Activated CD8-positive, alpha-beta memory T cell treated with anti-CD3 and anti-CD28 coated beads for 4 hours (primary cell): ENCODE measurements around the gene SIMC1.
"Not testable (repeated sequence)": the region's sequence is repeated elsewhere in the genome, so short reads cannot be mapped to it uniquely, and the experiment has no call there.

ENCODE experiments used
- DNase-seq, 2 donors: peaks; one replicate each; pipeline ENCODE4 v3.0.0-alpha.2; 2020; ENCODE audit warnings: low read depth in 2 of 2

SIMC1 gene

DNA sequence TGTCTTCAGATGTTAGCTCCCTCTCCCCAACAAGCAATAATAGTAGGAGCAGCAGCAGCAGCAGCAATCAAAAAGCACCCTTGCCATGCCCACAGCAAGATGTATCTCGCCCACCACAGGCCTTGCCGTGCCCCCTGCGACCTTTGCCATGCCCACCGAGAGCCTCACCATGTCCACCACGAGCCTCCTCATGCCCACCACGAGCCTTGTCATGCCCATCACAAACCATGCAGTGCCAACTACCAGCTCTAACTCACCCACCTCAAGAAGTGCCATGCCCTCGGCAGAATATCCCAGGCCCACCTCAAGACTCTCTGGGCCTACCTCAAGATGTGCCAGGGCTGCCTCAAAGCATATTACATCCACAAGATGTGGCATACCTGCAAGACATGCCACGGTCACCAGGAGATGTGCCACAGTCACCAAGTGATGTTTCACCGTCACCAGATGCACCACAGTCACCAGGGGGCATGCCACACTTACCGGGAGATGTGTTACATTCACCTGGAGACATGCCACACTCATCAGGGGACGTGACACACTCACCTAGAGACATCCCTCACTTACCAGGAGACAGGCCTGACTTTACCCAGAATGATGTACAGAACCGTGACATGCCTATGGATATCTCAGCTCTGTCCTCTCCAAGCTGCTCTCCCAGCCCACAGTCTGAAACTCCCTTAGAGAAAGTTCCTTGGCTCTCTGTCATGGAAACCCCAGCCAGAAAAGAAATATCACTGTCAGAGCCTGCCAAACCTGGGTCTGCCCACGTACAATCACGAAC lies 52.0 kb downstream of the SIMC1 start:
- not testable (repeated sequence) for DNase-seq

DNA sequence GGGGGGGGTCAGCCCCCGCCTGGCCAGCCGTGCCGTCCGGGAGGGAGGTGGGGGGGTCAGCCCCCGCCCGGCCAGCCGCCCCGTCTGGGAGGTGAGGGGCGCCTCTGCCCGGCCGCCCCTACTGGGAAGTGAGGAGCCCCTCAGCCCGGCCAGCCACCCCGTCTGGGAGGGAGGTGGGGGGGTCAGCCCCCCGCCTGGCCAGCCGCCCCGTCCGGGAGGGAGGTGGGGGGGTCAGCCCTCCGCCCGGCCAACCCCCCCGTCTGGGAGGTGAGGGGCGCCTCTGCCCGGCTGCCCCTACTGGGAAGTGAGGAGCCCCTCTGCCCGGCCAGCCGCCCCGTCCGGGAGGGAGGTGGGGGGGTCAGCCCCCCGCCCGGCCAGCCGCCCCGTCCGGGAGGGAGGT lies 67.1 kb downstream of the SIMC1 start:
- DNase-seq: not testable (repeated sequence)

DNA sequence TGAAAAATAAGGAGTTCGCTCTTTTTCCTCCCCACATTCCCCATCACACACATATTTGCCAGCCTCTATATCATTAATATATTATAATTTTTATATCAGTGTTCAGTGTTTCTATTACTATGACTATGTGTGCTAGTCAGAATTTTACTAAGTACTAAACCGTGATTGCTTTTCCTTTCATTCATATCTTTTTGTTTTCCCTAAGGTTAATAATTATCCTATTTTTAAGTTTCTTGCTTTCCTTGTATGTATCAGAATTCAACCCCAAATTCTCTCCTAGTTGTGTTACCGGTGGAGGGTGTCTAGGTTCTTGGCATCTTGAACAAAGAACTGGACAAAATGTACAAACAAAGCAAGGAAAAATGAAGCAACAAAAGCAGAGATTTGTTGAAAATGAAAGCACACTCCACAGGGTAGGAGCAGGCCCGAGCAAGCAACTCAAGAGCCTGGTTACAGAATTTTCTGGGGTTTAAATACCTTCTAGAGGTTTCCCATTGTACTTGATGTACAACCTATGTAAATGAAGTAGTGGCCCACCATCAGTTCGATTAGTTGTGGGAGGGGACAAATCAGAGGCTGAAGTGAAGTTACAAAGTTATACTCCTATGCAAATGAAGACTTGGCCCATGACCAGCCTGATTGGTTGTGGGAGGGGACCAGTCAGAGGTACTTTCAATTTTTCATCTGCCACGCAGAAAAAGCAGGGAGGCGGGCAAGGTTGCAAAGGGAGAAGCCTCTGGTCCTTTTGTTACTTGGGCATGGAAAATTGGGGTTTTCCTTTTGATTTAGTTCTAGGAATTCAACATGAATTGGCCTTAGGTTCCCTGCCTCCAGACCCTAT lies 79.5 kb downstream of the SIMC1 start:
- no peak for DNase-seq

DNA sequence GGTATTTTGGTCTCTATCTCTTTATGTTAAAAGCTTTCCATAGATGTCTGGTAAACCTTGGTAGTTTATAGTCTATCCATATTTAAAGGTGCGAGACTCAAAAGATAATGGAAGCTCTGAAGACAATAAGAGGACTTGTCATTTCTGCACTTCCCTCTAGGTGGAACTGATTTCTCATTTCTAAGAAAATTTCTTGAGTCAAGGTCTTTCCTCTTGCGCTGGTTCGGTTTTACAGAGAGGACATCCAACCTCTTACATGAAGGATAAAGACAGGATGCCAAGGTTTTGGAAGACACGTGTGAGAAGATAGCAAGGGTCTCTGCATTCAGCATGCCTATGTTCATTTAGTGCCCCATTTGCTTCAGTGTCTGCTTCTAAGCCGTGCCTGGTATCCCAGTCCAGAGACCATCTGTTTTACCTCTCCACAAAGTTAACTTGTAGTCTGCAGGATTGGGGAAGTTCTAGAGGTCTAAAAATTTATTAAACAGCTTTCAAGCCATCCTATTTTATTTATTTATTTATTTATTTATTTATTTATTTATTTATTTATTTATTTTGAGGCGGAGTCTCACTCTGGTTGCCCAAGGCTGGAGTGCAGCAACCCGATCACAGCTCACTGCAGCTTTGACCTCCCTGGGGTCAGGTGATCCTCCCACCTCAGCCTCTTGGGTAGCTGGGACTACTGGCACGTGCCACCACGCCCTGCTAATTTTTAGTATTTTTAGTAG lies 81.8 kb downstream of the SIMC1 start:
- DNase-seq: no peak

DNA sequence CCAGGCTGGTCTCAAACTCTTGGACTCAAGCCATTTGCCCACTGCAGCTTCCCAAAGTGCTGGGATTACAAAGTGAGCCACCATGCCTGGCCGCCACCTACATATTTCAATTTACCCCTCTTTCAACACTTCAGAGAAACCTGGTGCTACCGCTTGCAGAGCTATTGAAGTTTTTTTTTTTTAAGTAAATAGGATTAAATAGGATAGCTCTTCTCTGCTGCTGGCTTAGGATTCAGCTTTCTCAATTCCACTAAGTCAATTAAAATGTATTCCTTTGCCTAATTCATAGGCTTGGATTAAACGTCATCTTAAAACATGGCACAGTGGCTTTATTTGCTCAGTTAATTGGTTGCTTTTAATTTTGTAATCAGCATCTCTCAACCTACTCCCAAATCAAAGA lies 82.4 kb downstream of the SIMC1 start:
- DNase-seq: no peak

DNA sequence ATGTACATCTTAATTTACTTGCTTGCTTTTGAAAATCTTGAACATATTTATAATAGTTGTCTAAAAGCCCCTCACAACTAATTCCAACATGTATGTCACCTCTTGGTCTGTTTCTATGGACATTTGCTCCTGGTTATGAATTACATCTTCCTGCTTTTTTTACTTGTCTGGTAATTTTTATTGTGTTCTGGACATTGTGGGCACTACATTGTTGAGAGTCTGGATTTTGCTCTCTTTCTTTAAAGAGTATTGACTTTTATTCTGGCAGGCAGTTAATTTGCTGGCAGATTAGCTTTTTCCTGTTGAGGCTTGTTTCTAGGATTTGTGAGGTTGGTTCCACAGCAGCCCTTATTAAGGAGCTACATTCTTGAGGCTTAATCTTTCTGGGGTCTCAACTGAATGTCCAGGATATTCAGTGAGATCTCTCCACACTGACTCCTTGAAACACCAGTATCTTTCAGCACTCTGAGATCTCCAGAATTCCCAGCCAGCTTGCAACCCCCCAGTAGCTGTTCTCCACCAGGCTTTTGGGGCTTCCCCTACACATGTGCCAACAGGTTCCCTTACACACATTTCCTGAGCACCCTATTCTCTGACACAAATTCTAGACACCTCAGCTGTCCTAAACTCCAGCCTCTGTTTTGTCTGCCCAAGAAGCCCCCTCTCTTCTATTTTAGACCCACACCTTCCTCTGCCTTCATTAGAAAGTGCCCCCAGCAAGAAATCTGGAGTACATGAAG lies 96.0 kb downstream of the SIMC1 start:
- DNase-seq: no peak

DNA sequence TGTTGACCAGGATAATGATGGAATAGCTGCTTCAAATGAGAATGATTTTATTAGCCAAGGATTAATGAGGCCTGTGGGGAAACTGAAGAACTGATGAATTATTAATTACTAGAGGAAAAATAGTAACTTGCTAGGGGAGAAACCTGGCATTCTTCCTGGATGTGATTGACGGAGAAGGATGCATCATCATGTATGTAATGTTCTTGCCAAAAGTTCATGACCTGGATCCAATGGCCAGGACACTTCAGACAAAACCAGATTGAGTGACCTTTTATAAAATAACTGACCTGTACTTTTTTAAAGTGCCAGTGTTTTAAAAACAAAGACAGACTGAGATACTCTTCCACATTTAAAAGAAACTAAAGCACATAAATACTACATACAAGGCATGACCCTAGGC lies 99.7 kb downstream of the SIMC1 start:
- DNase-seq: no peak

DNA sequence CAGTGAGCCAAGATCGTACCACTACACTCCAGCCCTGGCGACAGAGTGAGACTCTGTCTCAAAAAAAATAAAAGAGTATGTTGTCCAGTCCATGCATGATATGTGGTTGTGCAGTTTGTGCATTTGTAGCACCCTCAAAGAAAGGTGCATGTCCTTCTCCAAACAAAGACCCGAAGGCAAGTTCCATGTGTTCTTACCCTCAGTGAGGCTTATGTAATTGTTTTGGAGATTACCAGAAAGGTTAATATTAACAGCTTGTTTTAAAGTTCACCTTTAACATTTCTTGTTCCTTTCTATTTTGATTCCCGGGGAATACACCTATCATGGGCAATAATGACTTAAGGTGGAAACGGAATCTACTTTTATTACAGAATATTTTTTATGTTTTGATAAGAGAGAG lies 101.1 kb downstream of the SIMC1 start:
- no peak for DNase-seq

DNA sequence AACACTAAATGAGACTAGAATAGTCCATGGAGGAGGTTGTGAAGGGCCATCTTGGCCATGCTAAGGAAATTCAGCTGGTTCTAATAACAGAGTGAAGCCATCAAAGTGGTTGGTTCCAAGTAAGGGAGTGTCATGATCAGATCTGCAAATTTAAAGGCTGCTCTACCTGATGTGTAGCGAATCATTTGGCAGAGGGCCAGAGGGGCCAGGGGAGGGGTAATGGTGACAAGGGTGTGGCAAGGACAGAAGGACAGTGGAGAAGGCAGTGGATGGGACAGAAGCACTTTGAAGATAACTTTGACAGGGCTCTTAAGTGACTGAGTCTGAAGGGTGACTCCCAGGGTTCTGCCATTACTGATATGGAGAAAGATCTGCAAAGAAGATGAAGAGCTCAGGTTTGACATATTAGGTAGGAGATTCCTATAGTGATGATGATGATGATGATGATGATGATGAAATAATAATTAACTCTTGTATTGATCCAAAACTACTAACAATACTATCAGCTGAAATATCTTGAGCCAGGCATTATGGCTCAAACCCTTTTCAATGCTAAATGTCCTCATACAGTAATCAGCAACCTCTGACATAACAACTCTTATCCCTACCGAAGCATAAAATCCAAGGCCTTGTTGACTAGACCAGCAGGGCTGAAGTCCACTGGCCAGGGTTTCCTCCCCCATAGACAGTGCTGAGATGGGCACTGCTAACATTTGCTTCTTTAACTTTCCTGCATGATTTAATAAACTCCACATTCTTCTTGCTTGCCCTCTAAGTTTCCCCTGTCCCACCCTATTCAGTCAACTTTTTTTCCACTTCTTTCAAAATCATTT lies 103.3 kb downstream of the SIMC1 start:
- DNase-seq: no peak

DNA sequence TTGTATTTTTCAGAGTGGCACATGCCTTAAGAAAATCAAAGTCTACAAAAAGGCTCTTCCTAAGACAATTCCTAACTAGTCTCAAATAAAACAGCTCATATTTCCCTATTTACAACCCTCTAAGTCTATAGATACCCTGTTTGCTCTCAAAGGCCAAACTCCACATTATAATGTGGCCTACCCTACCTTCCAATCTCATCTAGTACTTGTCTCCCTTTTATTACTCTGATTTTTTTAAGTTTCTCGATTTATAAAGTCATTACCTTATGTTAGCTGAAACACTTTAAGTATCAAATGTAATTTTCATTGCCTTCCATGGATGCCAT lies 103.9 kb downstream of the SIMC1 start:
- DNase-seq: no peak

DNA sequence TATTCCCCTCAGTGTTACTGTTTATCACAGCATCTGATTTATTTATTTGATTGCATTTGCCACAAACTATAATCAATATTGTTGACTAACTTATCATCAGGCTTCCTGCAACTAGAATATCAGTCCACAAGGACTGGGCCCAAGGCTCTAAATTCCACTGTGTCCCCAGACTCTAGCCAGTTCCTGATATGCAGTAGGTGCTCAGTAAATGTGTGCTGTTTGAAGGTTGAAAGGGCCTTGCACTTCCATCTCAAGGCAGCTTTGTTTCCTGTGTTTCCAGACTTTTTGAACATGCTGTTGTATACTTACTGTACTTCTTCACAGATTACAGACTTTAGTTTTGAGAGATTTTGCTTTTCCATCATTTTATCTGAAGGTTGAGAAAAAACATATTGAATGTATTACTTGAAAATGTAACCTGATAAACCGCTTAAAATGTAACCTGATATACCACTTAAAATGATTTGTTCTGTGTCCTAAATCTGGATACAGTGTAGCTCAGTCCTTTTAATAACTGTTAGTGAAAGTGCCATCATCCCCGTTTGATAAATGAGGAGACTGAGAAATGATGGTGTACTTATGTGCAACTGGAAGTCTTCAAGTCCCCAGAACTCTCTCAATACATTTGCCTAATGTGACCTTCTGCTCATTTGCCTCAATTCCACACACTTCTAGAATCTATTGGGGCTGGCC lies 104.7 kb downstream of the SIMC1 start:
- no peak for DNase-seq

DNA sequence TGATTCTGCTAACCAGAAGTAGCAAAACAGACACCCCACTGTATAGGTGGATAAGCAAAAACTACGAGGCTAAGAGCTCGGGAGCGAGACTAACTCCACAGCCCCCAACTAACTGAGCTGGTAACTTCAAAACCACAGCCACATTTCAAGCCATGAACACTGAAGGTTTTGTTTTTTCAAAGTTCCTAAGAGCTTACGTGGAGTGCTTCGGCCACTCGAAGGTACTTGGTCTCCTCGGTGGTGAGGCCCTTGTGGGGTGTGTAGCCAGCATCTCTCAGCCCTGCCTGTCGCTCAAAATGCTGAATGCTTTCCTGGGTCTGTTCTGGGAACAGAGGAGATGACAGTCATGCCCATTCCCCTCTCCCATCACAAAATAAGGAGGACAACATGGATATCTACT lies 112.2 kb downstream of the SIMC1 start:
- no peak for DNase-seq

DNA sequence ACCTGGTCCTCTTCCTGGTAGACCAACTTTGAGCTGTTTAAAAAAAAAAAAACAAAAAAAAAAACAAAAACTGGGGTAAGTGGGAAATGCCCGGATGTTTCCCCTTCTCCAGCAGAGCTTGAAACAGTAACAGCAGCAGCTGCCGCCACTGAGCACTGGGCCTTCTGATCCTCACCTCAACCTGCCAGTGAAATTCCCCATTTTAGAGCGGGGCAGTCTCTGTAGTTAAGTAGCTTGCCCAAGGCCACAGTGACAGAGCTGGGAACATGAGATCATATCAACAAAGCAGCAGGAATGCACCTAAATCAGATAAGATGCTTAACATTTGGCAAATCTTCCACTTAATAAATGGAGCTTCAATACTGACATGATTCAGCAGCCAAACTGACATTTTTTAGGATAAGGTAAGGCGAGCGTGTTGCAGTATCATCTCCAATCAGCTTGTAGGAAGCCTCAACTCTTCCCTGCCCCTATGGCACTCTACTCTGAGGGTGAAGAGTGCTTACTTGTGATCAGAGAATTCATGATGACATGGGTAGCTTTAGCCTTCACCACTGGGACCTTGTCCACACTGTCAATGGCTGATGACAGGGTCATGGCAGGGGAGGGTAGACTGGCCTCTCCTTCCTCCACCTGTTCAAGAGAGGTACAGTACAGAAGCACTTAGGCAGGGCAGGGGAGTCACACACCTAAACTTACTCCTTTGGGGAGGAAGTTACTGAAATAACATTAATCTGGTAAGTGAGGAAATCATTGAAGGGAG lies 114.1 kb downstream of the SIMC1 start:
- no peak for DNase-seq

DNA sequence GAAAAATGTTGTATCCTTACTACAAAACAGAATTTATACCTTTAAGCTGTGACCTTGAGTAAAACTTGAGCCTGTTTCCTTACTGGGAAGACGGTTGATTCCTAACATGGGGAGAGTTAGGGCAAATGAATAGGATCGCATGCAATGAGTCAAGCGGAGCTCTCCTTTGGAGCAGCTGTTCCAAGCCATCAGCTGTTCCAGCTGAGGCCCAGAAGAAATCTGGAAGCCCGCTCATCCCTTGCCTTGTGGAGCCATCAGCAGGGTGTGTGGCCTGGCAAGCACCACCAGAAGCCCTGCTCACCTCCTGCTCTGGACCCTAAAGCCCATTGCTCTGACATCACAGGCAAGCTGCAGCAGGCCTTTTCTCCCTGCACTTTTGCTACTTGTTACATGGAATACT lies 115.3 kb downstream of the SIMC1 start:
- DNase-seq: no peak

DNA sequence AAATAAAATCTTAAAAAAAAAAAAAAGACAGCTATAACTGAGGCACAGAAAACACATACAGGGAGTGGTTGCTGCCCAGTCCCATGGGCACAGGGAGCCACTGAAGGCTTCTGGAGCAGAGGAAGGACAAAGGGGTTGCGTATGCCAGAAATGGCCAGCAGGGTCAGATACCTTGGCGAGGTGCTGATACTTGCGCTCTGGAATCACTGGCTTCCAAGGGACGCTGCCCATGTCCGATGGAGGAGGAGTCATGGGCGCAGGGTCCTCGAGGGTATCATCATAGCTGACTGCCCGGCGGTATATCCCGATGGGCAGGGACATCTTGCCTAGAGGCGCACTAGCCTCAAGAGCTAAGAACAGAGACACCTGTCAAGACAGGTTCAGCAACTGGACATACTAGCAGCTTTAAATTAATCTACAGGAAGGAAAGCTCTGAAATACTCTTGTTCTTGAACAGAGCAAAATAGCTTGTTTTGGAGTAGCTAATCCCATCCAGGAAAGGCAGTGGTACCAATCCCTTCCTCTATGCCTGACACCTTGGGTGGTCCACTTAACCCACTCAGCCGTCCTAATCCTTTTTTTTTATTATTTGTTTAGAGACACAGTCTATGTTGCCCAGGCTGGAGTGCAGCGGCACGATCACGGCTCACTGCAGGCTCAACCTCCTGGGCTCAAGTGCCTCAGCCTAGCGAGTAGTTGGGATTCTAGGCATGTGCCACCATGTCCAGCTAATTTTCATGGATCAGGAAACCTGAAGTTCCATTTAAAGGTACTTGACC lies 117.4 kb downstream of the SIMC1 start:
- DNase-seq: no peak

DNA sequence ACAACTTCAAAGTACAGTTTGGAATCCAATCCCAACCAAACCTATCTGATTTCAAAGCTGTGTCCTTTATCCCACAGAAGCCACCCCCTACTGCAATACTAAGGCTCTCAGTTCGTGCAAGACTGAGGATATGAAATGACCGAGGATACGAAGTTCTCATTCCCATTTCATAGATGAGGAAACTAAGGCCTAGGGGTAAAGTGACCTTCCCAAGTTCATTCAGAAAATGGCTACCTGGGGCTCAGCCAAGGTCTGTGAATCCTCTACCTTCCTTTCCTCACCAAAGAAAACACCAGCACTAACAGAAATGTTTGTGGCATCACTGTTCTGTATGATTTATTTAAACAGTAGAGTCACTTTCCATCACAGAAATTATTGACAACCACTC lies 117.9 kb downstream of the SIMC1 start:
- DNase-seq: no peak

DNA sequence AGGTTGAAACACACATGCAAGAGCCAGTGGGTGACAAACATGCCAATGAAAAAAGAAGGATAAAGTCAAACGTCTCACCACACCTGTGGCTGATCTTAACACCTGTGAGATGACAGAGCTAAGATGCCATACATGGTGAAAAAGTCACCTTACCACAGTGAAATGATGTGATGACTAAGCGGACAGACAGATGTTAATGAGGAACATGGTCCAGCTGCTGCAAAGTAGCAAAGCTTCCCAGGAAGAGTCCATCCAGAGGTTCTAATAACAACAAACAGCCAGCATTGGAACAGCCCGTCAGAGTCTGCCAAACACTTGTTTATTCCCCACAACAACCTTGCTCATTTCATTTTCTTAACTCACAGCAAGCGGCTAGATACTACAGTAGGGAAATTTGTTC lies 121.4 kb downstream of the SIMC1 start:
- DNase-seq: no peak

DNA sequence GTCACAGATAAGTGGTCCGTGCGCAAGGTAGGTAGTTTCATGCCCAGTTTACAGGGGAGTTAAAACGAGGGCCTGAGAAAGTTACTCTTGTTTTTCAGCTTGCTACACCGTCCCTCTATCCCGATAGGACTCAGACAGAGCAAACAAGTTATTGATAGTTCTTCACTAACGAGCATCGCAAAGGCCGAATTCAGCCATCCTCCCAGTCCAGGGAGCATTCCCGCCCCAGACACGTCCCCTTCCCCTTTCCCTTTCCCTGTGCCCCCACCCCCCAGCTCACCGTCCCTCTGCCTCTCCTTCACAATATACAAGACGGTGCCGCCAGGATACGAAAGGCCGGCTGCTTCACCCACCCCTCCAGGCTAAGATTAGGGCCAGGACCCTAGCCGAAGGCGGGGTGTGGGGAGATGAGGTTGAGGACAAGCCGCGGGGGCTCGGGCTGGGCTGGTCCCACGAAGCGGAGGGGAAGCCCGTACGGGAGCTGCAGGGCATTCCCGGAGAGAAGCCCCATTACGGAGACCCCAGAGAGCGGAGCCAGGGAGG lies 122.7 kb downstream of the SIMC1 start:
- DNase-seq: no peak
